NCI-H1417 (cell line): ENCODE measurements around the gene ZNF662.
"Not testable (repeated sequence)": the region's sequence is repeated elsewhere in the genome, so short reads cannot be mapped to it uniquely, and the experiment has no call there.

Source experiments
- DNase-seq, 3 experiments: peaks; one replicate each; lab custom pipeline; 2025; lab: John Stamatoyannopoulos, UW

Gene ZNF662

DNA sequence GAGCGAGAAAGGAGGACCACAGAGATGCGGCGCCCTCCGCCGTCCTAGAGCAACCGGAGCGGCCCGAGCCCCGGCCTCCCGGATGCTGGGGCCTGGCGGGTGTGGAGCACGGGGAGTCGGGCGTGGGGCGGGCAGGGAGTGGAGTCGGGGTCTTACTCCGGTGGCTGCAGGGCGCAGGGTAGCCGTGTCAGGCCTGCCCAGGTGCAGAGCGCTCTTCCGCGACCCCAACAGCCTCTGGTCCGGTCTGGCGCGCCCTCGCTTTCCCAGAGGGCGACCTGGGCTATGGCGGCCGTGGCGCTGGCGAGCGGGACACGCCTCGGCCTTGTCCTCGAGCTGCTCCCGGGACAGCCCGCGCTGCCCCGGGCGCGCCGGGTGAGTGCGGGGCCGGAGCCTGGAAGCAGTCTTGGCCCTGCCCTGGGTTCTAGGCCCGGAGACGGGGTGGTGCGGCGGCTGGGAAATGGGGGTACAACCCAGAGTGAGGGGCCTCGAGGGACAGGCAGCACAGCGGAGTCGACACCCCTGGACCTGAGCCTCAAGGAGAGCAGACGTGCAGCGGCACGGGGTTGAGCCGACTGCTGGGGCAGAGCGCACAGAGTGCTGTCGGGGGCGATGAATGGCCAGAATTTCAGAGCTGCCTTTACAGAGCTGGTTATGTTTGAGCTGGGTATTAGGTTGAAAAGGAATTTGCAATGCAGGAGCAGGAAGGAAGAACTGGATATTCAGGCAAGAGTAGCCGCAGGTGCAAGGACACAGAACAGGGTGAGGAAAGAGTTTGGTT is at the start of gene ZNF662:
Gene ZNF662, plus strand, starts transcription at position 73 of the 778 bp plus-strand sequence. CDS start 1,973 bp downstream, outside the sequence.
- DNase-seq: peak in 2 of 3 experiments; percentile 42 to 46

DNA sequence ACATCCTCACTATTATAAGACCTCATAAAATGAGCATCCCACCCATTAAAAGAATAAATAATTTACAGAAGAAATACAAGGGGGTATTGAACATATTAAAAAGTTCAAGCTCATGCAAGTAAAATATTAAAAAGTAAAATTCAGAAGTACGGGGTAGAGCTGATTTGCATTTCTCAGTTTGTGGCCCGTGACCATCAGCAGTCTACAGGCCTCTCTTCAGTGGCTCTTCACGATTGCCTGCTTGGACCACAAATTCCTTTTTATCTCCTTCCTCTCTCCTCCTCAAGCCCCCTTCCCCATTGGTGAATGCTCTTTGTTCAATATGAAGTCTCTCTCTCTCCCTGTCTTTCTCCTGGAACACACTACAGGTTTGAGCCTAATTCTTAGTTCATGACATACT is 49.4 kb upstream of the ZNF662 start:
- DNase-seq: no peak

DNA sequence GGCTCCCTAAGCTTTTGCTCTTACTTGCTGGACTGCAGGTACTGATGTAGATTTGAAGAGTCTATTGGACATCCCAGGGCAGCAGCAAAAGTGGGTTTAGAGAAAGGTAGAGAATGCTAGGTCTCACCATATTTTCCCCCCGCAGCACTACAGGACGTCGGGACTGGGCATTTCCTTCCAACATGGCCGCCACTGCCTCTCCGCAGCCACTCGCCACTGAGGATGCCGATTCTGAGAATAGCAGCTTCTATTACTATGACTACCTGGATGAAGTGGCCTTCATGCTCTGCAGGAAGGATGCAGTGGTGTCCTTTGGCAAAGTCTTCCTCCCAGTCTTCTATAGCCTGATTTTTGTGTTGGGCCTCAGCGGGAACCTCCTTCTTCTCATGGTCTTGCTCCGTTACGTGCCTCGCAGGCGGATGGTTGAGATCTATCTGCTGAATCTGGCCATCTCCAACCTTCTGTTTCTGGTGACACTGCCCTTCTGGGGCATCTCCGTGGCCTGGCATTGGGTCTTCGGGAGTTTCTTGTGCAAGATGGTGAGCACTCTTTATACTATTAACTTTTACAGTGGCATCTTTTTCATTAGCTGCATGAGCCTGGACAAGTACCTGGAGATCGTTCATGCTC is 41.5 kb upstream of the ZNF662 start:
- DNase-seq: no peak

DNA sequence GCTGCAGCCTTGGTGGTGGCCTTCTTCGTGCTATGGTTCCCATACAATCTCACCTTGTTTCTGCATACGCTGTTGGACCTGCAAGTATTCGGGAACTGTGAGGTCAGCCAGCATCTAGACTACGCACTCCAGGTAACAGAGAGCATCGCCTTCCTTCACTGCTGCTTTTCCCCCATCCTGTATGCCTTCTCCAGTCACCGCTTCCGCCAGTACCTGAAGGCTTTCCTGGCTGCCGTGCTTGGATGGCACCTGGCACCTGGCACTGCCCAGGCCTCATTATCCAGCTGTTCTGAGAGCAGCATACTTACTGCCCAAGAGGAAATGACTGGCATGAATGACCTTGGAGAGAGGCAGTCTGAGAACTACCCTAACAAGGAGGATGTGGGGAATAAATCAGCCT is 40.7 kb upstream of the ZNF662 start:
- DNase-seq: no peak

DNA sequence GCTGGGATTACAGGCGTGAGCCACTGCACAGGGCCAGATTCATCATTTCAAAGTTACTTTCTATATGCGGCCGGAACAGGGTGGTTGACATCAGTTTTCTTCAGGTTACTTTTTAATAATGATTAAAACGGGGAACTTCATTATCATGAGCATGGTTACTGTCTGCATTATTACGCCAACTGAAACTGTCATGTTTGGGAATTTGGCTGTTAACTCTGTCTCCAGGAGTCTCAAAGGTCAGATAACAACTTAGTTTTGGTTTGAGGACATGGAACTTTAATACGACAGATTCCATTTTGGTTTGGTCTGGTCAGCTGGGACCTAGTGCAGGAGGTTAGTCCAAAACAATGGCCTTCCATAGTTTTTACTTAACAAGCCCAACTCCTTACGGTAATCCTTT is 38.8 kb upstream of the ZNF662 start:
- no peak for DNase-seq

DNA sequence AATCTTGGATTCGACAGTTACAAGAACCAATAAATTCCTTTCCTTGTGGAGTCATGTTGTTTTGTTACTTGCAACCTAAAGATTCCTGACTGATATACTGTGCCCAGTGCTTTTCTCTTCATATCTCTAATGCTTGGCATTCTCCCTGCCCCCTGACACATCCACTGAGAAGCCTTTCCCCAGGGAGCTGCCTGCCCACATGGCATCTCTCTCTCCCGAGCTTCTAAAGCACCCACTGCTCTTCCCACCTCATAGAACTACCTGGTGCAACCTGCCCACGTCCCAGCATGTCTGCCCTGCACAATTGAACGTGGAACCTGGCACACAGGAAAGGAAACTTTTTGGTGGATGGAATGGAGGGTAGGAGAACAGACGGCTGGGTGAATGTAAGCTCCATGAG is 37.1 kb upstream of the ZNF662 start:
- DNase-seq: no peak

DNA sequence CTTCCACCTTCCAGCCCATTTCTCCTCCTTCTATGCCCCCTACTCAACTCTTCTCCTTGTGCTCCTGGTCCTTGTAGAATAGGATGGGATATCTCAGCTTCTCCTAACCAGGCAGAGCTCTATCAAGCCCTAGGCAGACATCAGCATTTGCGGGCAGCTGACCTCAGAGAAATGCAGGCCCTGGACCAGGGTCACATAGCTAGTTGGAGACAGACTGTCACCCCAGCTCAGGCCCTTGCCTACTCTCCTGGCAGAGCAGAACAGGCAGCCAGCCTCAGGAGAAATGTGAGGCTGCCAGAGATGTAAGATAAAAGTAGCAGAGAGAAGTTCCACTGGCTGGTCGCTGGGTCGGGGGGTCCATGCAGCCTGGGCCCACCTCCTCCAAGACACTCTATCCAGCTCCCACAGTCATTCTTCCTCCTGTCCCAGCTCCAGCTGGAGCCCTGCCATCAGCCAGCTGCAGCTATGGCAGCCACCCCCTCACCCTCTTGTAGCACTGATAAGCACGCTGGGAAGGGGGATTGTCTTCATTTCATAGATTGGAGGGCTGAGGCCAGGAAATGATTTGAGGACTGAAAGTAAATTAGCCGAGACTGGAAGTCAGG is 34.2 kb upstream of the ZNF662 start:
- no peak for DNase-seq

DNA sequence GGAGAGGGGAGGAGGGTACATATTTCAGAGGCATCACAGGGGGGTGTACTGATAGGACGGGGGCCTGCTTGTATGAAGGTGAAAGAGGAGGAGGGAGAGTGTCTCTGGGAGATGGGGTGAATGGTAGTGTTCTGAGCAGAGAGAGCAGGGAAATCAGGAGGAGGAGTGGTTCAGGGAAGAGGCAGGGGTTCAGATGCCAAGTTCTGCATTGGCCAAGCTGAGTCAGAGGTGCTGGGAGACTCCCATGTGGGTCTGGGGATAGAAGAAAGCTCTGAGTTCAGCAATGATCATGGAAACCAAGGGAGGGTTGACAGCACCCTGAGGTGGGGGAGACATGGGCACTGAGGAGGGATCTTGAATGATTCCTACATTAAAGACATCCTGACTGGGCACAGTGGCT is 33.2 kb upstream of the ZNF662 start:
- DNase-seq: no peak

DNA sequence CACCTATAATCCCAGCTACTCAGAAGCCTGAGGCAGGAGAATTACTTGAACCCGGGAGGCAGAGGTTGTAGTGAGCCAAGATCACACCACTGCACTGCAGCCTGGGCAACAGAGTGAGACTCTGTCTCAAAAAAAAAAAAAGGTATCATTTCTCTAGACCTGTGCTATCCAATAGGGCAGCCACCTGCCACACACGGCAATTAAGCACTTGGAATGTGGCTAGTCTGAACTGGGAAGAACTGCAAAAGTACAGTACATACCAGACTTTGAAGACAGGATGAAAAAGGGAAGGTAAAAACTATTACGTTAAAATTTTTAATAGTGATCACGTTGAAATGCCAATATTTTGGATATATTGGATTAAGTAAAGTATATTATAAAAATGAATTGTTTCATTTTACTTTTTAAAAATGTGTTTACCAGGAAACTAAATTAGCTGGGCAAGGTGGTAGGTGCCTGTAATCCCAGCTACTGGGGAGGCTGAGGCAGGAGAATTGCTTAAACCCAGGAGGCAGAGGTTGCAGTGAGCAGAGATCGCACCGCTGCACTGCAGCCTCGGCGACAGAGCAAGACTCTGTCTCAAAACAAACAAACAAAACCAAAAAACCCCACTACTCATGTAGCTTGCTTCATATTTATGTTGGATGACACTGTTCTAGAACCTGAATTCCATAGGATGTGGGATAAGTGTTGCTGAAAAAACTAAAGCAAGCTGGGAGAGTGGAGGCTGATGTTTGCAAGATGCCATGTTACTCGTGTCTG is 32.5 kb upstream of the ZNF662 start:
- DNase-seq: no peak

DNA sequence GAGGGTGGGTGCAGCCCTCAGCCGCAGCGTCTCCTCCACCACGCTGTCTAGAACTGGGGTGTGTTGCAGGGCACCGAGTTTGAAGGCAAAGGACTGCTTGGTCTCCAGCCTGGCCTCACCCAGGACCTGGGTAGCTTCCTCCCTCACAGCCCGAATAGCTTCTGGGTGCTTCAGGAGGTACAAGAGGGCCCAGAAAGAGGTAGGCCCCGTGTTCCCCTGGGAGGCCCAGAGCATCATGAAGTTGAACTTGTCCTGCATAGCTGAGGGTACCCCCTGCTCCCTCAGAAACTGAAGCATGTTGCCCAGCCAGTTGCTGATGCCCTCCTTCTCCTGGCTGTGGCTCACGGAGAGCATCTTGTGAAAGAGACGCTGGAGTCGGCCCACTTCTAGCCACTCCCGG is 31.2 kb upstream of the ZNF662 start:
- no peak for DNase-seq

DNA sequence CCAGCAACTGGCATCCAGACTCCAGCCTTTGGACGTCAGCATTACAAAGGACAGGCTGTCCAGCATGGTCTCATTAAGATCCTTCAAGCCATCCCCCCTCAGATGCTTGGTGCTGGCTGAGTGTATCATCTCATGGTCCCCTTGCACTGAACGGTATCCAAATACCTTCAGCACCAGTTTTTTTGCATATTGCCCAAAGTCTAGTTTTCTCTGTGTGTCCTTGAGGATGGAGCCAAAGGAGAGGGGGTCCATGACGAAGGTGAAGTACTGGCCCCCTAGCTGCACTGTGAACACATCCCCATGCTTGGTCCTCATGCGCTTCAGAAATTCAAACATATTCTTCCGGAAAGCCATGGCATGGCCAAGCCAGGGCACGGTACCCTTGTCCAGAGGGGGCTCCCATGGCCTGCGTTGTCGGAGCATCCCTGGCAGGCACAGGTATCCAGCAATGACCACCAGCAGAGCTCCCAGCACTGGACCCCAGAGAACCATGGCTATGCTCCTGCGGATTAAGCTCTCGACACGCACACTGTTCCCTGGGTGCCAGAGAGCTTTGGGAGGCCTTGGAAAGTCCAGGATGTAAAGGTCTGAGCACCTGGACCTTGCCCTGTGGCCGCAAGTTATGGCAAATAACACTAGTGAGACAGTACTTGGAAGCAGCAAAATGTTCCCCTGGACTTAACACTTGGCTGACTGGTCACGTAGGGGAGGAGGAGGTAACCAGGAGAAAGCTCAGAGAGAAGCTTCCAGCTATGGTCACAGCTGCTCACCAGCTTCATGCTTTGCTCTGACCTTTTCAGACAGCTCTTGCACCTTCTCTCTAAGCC is 30.4 kb upstream of the ZNF662 start, which contains the start of gene CYP8B1:
Gene CYP8B1, minus strand, starts transcription at position 555 of the 827 bp plus-strand sequence. Its CDS starts 63 bp downstream, at position 492.
- DNase-seq: no peak

DNA sequence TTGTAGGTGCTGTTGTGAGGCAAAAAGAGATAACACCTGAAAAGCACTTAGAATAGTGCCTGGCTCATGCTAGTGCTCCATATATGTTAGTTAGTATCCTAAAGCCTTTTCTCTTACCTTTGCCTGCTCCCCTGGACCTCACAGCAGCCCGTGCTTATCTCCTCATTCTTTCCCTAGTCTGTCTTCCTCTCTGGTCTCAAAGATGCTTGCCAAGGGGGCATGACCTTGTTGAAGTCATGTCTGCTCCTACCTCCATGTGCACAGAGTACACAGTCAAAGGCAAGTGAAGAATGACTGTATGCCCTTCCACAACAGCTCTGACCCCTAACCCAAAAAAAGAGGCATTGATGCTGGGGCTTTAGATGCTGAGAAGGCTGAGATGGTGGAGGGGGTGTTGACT is 29.5 kb upstream of the ZNF662 start:
- no peak for DNase-seq

DNA sequence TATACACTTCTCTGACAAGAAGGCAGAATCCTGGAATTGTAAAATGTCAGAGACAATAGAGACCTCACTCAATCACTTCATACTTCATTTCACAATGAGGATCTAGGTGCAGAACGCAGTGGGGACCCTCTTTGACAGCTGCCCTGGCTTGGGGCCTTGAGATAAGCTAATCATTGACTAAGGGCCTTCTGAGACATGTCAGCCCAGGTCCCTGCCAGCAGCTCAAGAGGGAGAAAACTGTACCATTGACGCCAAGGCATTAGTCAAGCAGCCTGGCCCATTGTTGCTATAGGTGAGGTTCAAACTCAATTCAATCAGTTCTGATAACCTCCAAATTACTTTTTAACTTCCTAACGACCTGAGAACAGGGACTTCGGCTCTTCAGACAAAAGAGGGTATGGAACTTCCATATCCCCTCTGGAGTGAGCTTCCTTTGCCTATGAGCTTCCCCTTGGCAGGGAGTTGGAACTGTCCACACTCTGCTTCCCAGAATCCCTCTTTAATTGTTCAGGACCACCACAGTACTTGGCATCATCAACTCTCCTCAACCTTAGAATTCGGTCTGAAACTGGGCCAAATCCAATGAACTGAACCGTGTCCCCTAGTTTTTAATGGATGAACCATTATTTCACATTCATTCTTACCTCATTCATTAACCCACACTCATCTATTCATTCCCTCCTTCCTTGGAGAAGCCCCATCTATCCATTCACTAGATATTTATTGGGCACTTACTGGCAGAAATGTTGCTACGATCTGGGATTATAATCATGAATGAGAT is 28.8 kb upstream of the ZNF662 start:
- DNase-seq: no peak

DNA sequence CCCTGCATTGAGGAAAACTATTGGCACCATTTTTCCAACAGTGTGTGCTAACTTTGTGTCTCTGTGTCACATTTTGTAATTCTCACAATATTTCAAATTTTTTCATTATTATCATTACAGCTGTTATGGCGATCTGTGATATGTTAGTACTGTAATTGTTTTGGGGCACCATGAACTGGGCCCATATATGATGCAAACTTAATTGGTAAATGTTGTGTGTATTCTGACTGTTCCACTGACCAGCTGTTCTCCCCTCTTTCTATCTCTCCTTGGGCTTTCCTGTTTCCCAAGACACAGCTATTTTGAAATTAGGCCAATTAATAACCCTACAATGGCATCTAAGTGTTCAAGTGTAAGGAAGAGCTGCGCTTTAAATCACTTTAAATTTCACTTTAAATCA is 28.1 kb upstream of the ZNF662 start:
- no peak for DNase-seq

DNA sequence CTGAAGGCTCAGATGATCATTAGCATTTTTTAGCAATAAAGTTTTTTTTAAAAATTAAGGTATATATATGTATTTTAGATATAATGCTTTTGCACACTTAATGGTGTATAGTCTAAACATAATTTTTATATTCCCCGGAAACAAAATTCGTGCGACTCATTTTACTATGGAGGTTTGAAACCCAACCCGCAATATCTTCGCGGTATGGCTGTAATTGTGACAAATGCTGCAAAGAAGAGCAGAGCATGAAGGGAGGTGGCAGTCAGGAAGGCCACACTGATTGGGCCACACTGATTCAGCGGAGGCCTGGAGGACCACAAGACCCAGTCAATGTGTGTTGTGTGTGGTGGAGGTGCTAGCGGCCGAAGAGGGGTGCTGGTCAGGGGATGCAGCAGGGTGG is 25.8 kb upstream of the ZNF662 start:
- DNase-seq: no peak

DNA sequence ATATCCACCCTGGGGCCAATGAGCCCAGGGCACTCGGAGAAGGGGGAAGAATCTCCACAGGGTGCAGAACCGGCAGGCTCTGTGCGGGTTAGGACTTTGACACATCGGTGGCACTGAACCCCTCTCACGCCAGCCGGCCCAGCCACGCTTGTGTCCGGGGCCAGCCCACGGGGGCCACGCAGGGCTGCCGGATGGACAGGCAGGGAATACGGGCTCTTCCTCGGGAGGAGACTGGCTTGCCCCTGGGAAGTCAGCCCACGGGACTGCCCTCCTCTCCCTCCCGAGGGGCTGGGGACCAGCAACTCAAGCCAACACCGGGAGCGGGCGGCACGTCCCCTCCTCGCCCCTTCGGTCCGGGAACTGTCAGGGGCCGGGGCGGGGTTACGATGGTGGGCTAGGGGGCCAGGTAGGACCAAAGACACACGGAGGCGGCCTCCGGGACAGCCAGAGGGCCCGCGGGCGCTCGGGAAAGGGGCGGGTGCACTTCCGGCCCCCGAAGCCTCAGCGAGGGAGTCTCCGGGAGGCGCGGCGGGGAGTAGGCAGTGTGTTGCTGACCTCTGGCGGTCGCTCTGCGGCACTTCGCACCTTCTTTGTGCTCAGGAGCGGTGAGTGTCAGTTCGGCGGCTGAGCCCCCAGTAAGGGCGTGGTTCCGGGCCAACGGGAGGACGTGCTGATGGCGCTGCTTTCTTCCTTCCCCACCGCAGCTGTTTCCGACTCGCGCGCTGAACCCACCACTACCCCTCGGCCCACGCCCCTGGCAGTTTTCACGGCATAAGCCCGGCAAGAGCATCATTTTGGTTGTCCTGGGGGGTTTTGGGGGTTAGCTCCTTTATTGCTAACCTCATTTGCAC is 25.1 kb upstream of the ZNF662 start:
- DNase-seq: peak; percentile 57 to 79 (median 68)

DNA sequence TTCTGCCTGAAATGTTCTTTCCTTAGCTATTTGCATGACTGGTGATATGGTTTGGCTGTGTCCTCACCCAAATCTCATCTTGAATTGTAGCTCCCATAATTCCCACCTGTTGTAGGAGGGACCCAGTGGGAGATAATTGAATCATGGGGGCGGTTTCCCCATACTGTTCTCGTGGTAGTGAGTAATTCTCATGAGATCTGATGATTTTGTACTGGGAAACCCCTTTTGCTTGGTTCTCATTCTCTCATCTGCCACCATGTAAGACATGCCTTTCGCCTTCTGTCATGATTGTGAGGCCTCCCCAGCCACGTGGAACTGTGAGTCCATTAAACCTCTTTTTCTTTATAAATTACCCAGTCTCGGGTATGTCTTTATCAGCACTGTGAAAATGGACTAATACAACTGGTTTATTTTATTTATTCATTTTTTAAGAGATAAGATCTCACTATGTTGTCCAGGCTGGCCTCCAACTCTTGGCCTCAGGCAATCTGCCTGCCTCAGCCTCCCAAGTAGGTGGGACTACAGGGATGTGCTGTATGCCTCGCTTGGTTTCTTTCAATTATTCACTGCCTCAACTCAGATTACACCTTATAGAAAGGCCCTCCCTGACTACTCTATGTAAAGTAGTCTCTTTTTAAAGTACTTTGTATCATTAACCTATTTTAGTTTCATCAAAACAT is 22.6 kb upstream of the ZNF662 start:
- not testable (repeated sequence) for DNase-seq

DNA sequence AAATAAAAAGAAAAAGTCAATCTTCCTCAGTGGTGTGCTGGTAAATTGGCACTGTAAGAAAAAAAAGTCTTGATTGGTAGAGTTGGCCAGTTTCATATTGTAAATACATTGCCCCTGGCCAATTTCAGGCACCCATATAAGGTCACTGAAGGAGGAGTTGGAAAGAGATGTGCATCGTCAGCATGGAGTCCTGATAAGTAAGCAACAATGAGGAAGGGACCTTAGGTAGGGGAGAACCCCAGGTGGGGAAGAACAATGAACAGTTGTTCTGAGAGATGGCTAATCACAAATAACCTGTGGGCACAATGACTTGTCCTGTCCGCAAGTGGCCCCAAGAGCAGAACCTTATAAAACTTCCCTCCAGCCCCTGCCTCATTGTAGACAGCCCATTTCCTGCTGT is 21.6 kb upstream of the ZNF662 start:
- no peak for DNase-seq

DNA sequence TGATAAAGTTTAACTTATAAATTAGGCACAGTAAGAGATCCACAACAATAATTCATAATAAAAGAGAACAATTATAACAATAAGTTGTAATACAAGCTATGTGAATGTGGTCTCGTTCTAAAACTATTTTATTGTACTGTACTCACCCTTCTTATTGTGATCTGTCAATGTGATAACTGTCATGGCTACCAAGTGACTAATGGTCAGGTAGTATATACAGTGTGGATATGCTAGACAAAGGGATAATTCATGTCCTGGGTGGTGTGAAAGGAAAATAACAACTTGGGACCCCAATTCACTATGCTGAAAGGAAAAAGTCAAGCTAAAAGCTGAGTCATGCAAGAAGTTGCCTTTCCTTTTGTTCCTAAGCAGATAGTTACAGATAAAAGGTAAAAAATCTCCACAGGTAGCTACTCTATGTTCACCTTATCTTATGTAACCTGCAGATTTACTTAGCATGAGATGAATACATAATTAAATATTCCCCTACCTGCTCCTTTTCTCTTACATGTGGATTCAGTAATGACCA is 19.6 kb upstream of the ZNF662 start:
- no peak for DNase-seq
